Stomach (tissue), 9 donors: ENCODE data around the gene CA5A. TPM values are rescaled to one million over a fixed set of nuclear protein-coding genes. Genes with fewer than 3 reads are reported as not detected.
"Not testable (repeated sequence)": the region's sequence is repeated elsewhere in the genome, so short reads cannot be mapped to it uniquely, and the experiment has no call there.

Experiments used
- DNase-seq, 2 donors: peaks; one replicate each; pipeline versions ENCODE4 v3.0.0 to v3.0.0-alpha.2; 2013 to 2019
- H3K27ac ChIP-seq, 5 donors: fragments of 200-600 bp in 4 of 5; sonication (generic) in 4 of 5; one replicate each; pipeline ENCODE4 v1.5.1; 2013 to 2019; ENCODE audit warnings: mild to moderate bottlenecking in 1 of 5, moderate library complexity in 1 of 5
- H3K27me3 ChIP-seq, 3 donors: fragments of 200-600 bp; sonication (generic); one replicate each; pipeline ENCODE4 v1.5.1; 2017 to 2019; ENCODE audit warnings: mixed run types in 1 of 3
- H3K36me3 ChIP-seq, 4 donors: fragments of 200-600 bp; sonication (generic); 1 replicate in 3 of 4; 2 replicates in 1 of 4; pipeline ENCODE4 v1.5.1; 2016 to 2019
- H3K4me1 ChIP-seq, 4 donors: fragments of 200-600 bp; sonication (generic); one replicate each; pipeline ENCODE4 v1.5.1; 2016 to 2019
- H3K4me3 ChIP-seq, 4 donors: fragments of 200-600 bp; sonication (generic) in 3 of 4; one replicate each; pipeline ENCODE4 v1.5.1; 2016 to 2019; ENCODE audit warnings: mild to moderate bottlenecking in 1 of 4
- H3K9me3 ChIP-seq, 4 donors: fragments of 200-600 bp; sonication (generic); one replicate each; pipeline ENCODE4 v1.5.1; 2016 to 2019
- EP300 ChIP-seq: sonication (generic); formaldehyde crosslinking; IDR thresholded peaks from one replicate; pipeline ENCODE4 v1.6.1; 2017; ENCODE audit warnings: antibody characterized with exemption
- POLR2A ChIP-seq, 4 donors: fragments of 450-650 bp; IDR thresholded peaks; one replicate each; pipeline ENCODE4 v1.6.1; 2016; ENCODE audit warnings: antibody characterized with exemption in 4 of 4, control low read depth in 2 of 4, mild to moderate bottlenecking in 1 of 4, moderate library complexity in 1 of 4
- POLR2AphosphoS5 ChIP-seq, 3 donors: sonication (generic); formaldehyde crosslinking; IDR thresholded peaks; one replicate each; pipeline ENCODE4 v1.6.1; 2016; ENCODE audit warnings: antibody characterized with exemption in 3 of 3
- WGBS, 5 donors: extraction: QIAGEN DNeasy Blood & Tissue Kit in 3 of 5; methylation state at CpG; one replicate each; pipeline versions ENCODE4 v1.1.5 to v1.1.7; 2013 to 2018; 5-methylcytosine and 5-hydroxymethylcytosine counted together
- intact Hi-C: fragments of 100-400 bp; cut with DNase I; formaldehyde crosslinking; loops from one replicate; pipeline ENCODE4 v1.15.1; 2023; ENCODE audit warnings: low total_unique reads
- polyA plus RNA-seq, 3 donors: library from polyadenylated mRNA; stranded (reverse); fragments of 200-250 nt; gene quantifications; one replicate each; pipeline ENCODE4 v1.2.3, GENCODE V29; 2013
- total RNA-seq, 5 donors: library from RNA; depleted of rRNA; stranded (reverse); fragments of >200 nt; gene quantifications; one replicate each; pipeline versions ENCODE4 v1.1.0 to v1.2.3, GENCODE V29; 2014 to 2016
- TF ChIP-seq, protein P1 (sequence below), 7 experiments: fragments of 450-650 bp in 4 of 7; fragments of 200-600 bp in 3 of 7; sonication (generic) in 3 of 7; IDR thresholded peaks; one replicate each; pipeline ENCODE4 v1.5.1; 2016 to 2019; ENCODE audit warnings: antibody characterized with exemption in 7 of 7, control low read depth in 2 of 7, mild to moderate bottlenecking in 1 of 7
- donor health status: healthy with polysubstance abuse.
- donor health status: Bipolar disorder and iron deficiency.
- donor health status: healthy.

Gene CA5A
- total and polyA plus RNA-seq, 8 donors: not detected

DNA sequence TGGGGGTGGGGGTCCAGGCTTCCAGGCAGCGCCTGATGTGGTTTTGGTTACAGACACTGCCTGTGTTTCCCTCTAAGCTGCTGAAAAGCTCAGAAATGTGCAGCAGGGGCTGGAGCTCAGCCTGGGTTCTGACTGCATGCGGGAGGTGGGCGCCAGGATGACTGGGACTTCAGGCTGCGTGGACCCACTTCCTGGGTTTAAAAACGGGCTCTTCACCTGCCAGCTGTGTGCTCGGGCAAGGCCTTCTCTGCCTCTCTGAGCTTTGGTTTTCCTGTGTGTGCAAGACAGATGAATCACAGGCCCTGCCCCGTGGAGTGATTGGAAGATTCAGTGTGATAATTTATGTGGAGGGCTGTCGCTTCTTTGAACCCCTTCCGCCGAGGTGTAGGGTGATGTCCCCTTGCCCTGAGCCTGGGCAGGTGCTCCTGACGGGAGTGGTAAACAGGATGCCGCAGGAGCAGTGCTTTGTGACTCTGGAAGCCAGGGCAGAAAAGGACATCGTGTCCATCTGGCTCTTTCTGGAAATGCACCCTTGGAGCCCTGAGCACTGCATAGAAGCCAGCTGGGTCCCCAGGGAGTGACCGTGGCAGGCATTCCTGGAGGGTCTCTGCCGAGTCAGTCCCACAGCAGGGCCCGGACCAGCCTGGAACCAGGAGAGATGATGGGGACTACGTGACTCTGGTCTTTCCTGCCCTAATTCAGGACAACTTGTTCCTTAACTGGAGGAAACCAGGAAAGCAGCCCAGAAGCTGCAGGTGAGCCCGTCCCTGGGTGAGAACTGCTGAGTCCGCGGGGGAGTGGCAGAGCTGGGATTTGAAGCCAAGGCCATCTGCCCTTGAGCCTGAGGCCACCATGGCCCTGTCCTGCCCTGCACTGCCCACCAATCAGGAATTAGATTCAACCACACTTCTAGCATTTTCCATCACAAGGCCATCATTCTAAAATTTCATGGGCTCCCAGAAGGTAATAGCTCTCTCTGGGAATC is 38.5 kb downstream of the CA5A start:
- no peak overlapping the region for H3K4me3 ChIP-seq
- DNase-seq: no peak
- peak overlapping the region in 3 of 5 donors; percentile 8 to 64 (median 37) for H3K27ac ChIP-seq
- H3K36me3 ChIP-seq: no peaks in the 10 kb centered on the region
- TF ChIP-seq, protein P1, sequence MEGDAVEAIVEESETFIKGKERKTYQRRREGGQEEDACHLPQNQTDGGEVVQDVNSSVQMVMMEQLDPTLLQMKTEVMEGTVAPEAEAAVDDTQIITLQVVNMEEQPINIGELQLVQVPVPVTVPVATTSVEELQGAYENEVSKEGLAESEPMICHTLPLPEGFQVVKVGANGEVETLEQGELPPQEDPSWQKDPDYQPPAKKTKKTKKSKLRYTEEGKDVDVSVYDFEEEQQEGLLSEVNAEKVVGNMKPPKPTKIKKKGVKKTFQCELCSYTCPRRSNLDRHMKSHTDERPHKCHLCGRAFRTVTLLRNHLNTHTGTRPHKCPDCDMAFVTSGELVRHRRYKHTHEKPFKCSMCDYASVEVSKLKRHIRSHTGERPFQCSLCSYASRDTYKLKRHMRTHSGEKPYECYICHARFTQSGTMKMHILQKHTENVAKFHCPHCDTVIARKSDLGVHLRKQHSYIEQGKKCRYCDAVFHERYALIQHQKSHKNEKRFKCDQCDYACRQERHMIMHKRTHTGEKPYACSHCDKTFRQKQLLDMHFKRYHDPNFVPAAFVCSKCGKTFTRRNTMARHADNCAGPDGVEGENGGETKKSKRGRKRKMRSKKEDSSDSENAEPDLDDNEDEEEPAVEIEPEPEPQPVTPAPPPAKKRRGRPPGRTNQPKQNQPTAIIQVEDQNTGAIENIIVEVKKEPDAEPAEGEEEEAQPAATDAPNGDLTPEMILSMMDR (IDR thresholded peaks at IDR 0.05): no peak
- TF ChIP-seq POLR2AphosphoS5 (IDR thresholded peaks at IDR 0.05) (no peak), EP300 (no peak), POLR2A (IDR thresholded peaks at IDR 0.05) (no peak)
- intact Hi-C loops: no loop called here
- 71 to 76% (median 73%) methylated on average over 19 to 20 of the region's 20 CpGs for WGBS, 5 donors
- no peaks in the 10 kb centered on the region for H3K9me3 ChIP-seq
- peaks cover 0 to 18% (median 4%) of the 10 kb centered on the region in 4 donors for H3K4me1 ChIP-seq
- H3K27me3 ChIP-seq: peaks cover 0 to 5% (median 0%) of the 10 kb centered on the region in 3 donors

DNA sequence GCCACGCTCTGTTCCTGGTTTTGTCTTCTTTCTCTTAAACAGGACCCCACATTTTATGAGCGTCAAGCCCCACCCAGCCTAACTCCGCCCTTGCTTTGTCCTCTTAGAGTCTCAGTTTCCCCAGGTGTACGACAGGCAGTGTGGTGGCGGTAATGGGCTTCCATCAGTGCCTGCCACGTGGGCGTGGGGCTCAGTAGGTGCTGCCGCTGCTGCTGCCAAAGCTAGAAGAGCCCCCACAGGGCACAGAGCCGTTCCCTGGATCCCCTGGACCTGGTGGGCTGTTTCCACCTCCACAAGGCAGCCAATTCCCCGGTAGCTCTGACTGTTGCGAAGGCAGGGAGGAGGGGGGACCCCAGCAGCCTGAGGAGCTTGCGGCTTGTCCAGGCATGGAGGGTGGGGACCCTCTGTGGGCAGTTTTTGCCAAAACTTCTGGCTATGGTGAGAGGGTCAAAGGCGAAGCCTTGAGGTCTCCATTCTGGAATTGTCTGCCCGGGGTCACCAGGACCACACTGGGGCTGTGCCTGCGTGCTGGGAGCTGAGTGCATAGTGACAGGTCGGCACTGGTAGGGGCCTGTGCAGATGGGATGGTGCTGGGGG is 39.3 kb downstream of the CA5A start:
- Histone ChIP-seq H3K27ac (peak overlapping the region in 3 of 5 donors; percentile 8 to 64 (median 22)), H3K4me1 (peaks cover 0 to 18% (median 4%) of the 10 kb centered on the region in 4 donors)
- H3K36me3 ChIP-seq, H3K4me3 ChIP-seq, intact Hi-C loops, H3K9me3 ChIP-seq, DNase-seq, H3K27me3 ChIP-seq: not testable (repeated sequence)
- WGBS, 5 donors: 77 to 86% (median 85%) methylated on average over 16 of the region's 16 CpGs

- intact Hi-C loops, H3K9me3 ChIP-seq, DNase-seq, H3K27me3 ChIP-seq, H3K36me3 ChIP-seq, H3K4me3 ChIP-seq: not testable (repeated sequence)
- WGBS, 5 donors: 77 to 85% (median 81%) methylated on average over 17 of the region's 17 CpGs
- peak overlapping the region in 4 of 5 donors; percentile 8 to 64 (median 28) for H3K27ac ChIP-seq
- H3K4me1 ChIP-seq: peaks cover 0 to 18% (median 4%) of the 10 kb centered on the region in 4 donors
These were observed 40.0 kb downstream of the CA5A start for GRCh38 chr16:87896176-87896890.

DNA sequence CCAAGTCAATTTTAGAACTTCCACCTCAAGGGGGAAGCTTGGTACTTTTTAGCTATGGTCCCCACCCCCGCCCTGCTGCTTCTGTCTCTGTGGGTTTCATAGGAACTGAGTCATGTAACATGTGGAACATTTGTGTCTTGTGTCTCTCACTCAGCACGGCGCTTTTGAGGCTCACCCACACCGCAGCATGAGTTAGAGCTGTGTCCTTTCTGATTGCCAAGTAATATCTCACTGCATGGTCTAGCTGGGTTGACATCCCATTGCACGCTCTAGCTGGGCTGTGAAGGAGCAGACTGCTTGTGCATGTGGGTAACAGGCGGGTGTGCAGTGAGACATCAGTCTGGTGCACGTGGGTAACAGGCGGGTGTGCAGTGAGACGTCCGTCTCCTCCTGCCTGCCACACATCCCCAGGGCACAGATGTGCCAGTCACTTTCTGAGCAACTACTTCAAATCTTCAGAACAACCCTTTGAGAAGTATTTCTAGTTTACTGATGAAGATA is 40.6 kb downstream of the CA5A start:
- peak in 1 of 2 donors; percentile 37 for DNase-seq
- no peak overlapping the region for H3K4me3 ChIP-seq
- no peaks in the 10 kb centered on the region for H3K36me3 ChIP-seq
- peaks cover 0 to 18% (median 4%) of the 10 kb centered on the region in 4 donors for H3K4me1 ChIP-seq
- WGBS, 5 donors: 63 to 79% (median 74%) methylated on average over 9 to 10 of the region's 10 CpGs
- H3K9me3 ChIP-seq: no peaks in the 10 kb centered on the region
- no peak for TF ChIP-seq EP300
- TF ChIP-seq, protein P1 (IDR thresholded peaks at IDR 0.05): no peak
- TF ChIP-seq POLR2AphosphoS5 (IDR thresholded peaks at IDR 0.05): no peak
- no peak for TF ChIP-seq POLR2A (IDR thresholded peaks at IDR 0.05)
- peak overlapping the region in 3 of 5 donors; percentile 8 to 64 (median 33) for H3K27ac ChIP-seq
- intact Hi-C loops: no loop called here
- peaks cover 0 to 5% (median 0%) of the 10 kb centered on the region in 3 donors for H3K27me3 ChIP-seq

GRCh38 chr16:87894005-87894404 is 42.3 kb downstream of the CA5A start:
- 75 to 90% (median 78%) methylated on average over 4 of the region's 4 CpGs for WGBS, 5 donors

More at GRCh38 chr16:87894005-87894404, 42.3 kb downstream of the CA5A start:
- DNase-seq, H3K9me3 ChIP-seq, H3K27ac ChIP-seq, H3K36me3 ChIP-seq, intact Hi-C loops, H3K27me3 ChIP-seq, H3K4me3 ChIP-seq: not testable (repeated sequence)
- H3K4me1 ChIP-seq: peaks cover 0 to 18% (median 4%) of the 10 kb centered on the region in 4 donors
